ENCODE measurements around the gene AGER. TPM values are rescaled to one million over a fixed set of nuclear protein-coding genes. Genes with fewer than 3 reads are reported as not detected.

The AGER gene
- total and polyA plus RNA-seq, 9 of the 15 experiments (the other 6 are each of a cell fraction or from before 2014, with no cell fraction given): 1.2 to 11.5 (median 4.1) TPM

- Histone ChIP-seq H3K4me2 (ENCODE audit: insufficient read depth, low read length) (no peak within 1 kb of the TSS), H3K4me3 (no peak within 1 kb of the TSS), H3K9me1 (ENCODE audit: control insufficient read depth, insufficient read depth, low read length) (no peaks in the 10 kb centered on the region), H3K36me3 (ENCODE audit: control insufficient read depth, insufficient read depth, low read length) (peaks cover 66% of the 10 kb centered on the region), H3K9ac (ENCODE audit: insufficient read depth in 1 of 2, low read depth in 2 of 2, low read length in 2 of 2) (peak within 1 kb of the TSS in 1 of 2 experiments; percentile 50; a peak in 1 of 4 replicates), H3K4me1 (replicated peaks in 1 of 2; ENCODE audit: control insufficient read depth in 2 of 2, insufficient read depth in 2 of 2, low read length in 2 of 2) (peaks cover 35 to 39% of the 10 kb centered on the region in 2 experiments), H4K20me1 (replicated peaks; ENCODE audit: control insufficient read depth, insufficient read depth, low read length) (no peaks in the 10 kb centered on the region), H2AFZ (ENCODE audit: low read depth, low read length) (no peak within 1 kb of the TSS), H3K27me3 (ENCODE audit: control insufficient read depth in 2 of 2, insufficient read depth in 2 of 2, low read length in 2 of 2) (no peaks in the 10 kb centered on the region), H3K27ac (ENCODE audit: extremely low read depth, low read depth, low read length) (no peak within 1 kb of the TSS; the same call in 2 of the 3 replicates), H3K79me2 (ENCODE audit: control insufficient read depth, insufficient read depth, low read length) (peaks cover 3% of the 10 kb centered on the region; the same call in 1 of the 3 replicates), H3K9me3 (replicated peaks; ENCODE audit: control insufficient read depth, insufficient read depth, low read depth, low read length) (no peaks in the 10 kb centered on the region)
- FAIRE-seq (no peak), DNase-seq (ENCODE audit: extremely low read depth in 1 of 4, low spot score in 3 of 4) (no peak), ATAC-seq (no peak)
- ChIA-PET POLR2A (interaction anchor here (0.8 to 4.6 kb wide), 7 partner anchors 8 to 35 kb away, joined by 3 to 30 read pairs (median 5); partner anchors contain the start of genes AGPAT1, FKBPL, PRRT1 and RNF5), CTCF (ENCODE audit: low intra/inter-chr PET ratio) (no interaction called here)
- in situ Hi-C loops (cut with MboI) (no loop called here), intact Hi-C loops (cut with micrococcal nuclease) (no loop called here)
- BruUV-seq (replicated peaks): no TSS peak
- TF ChIP-seq SRSF1 (IDR thresholded peaks at IDR 0.05; ENCODE audit: low read depth, low read length) (no peak), TEAD4 (IDR thresholded peaks at IDR 0.05; ENCODE audit: low read length) (no peak), TEAD4 (CRISPR knock-in tag; IDR thresholded peaks at IDR 0.05; ENCODE audit: borderline replicate concordance) (no peak), TFAP4 (CRISPR knock-in tag; IDR thresholded peaks at IDR 0.05; ENCODE audit: borderline replicate concordance) (no peak), TCF7 (IDR thresholded peaks at IDR 0.05; ENCODE audit: borderline replicate concordance) (no peak), PHB (CRISPR knock-in tag; IDR thresholded peaks at IDR 0.05) (no peak), FOXP4 (CRISPR knock-in tag; IDR thresholded peaks at IDR 0.05; ENCODE audit: borderline replicate concordance) (no peak), RBM39 (optimal IDR thresholded peaks at IDR 0.05; ENCODE audit: low read depth, low read length) (no peak), GMEB1 (CRISPR knock-in tag; IDR thresholded peaks at IDR 0.05) (no peak), TAF1 (IDR thresholded peaks at IDR 0.05; ENCODE audit: control insufficient read depth, extremely low read depth, insufficient read depth, low read length, severe bottlenecking) (no peak), U2AF2 (optimal IDR thresholded peaks at IDR 0.05; ENCODE audit: low read depth, low read length) (no peak), ZNF696 (CRISPR knock-in tag; conservative IDR thresholded peaks at IDR 0.05) (no peak), ZNF766 (CRISPR knock-in tag; conservative IDR thresholded peaks at IDR 0.05) (no peak), ZNF217 (CRISPR knock-in tag; IDR thresholded peaks at IDR 0.05) (no peak), EZH2 (IDR thresholded peaks at IDR 0.05; ENCODE audit: borderline replicate concordance, low read depth, low read length) (no peak), TBL1XR1 (IDR thresholded peaks at IDR 0.05; ENCODE audit: low read length in 2 of 2) (no peak), ZNF165 (CRISPR knock-in tag; IDR thresholded peaks at IDR 0.05; ENCODE audit: borderline replicate concordance) (no peak), PML (IDR thresholded peaks at IDR 0.05; ENCODE audit: low read length) (no peak), FUS (optimal IDR thresholded peaks at IDR 0.05; ENCODE audit: low read depth, low read length) (no peak)
Measured at GRCh38 chr6:32164295-32164694, 19.8 kb downstream of the AGER start, which contains the start of gene EGFL8. Gene EGFL8 (plus strand): TSS chr6:32164595. CDS start chr6:32166166, 1,571 bp downstream.
